H9 (cell line): Measurements from ENCODE around the gene TBC1D3B. TPM values are rescaled to one million over a fixed set of nuclear protein-coding genes. Genes with fewer than 3 reads are reported as not detected.
A peak's percentile ranks its signal among the peaks of the same experiment; 100 is the strongest.
"Not testable (repeated sequence)": the region's sequence is repeated elsewhere in the genome, so short reads cannot be mapped to it uniquely, and the experiment has no call there.

Source experiments
- DNase-seq: peaks from one replicate; pipeline ENCODE4 v3.0.0-alpha.2; 2017
- H2AFZ ChIP-seq: one replicate; pipeline ENCODE4 v1.6.1; 2013; ENCODE audit warnings: mild to moderate bottlenecking, low read length, control low read depth, moderate library complexity
- H2AK5ac ChIP-seq: 2 replicates; pipeline ENCODE4 v1.6.1; 2013; ENCODE audit warnings: low read length, control low read depth, mixed read lengths; ENCODE audit not compliant: insufficient read length
- H2BK120ac ChIP-seq: one replicate; pipeline ENCODE4 v1.6.1; 2013; ENCODE audit warnings: low read depth, mild to moderate bottlenecking, low read length, control low read depth, inconsistent platforms; ENCODE audit not compliant: poor library complexity, severe bottlenecking
- H2BK12ac ChIP-seq: 2 replicates; pipeline ENCODE4 v1.6.1; 2013; ENCODE audit warnings: low read length, control low read depth, mixed read lengths, low read depth; ENCODE audit not compliant: insufficient read length
- H2BK15ac ChIP-seq: 2 replicates; pipeline ENCODE4 v1.6.1; 2013; ENCODE audit warnings: low read depth, low read length, control low read depth
- H2BK20ac ChIP-seq: one replicate; pipeline ENCODE4 v1.6.1; 2013; ENCODE audit warnings: low read depth, mild to moderate bottlenecking, low read length, control low read depth, inconsistent platforms; ENCODE audit not compliant: poor library complexity, severe bottlenecking
- H2BK5ac ChIP-seq: 2 replicates; pipeline ENCODE4 v1.6.1; 2013; ENCODE audit warnings: low read length, control low read depth, mixed read lengths; ENCODE audit not compliant: insufficient read length
- H3K14ac ChIP-seq: 2 replicates; pipeline ENCODE4 v1.6.1; 2013; ENCODE audit warnings: low read length, control low read depth; ENCODE audit not compliant: insufficient read depth
- H3K18ac ChIP-seq: 2 replicates; pipeline ENCODE4 v1.6.1; 2013; ENCODE audit warnings: low read depth, mild to moderate bottlenecking, mixed read lengths, low read length, control low read depth; ENCODE audit not compliant: insufficient read length
- H3K23ac ChIP-seq: 2 replicates; pipeline ENCODE4 v1.6.1; 2013; ENCODE audit warnings: low read length, control low read depth, mixed read lengths, low read depth; ENCODE audit not compliant: insufficient read length
- H3K23me2 ChIP-seq: 2 replicates; pipeline ENCODE4 v1.6.1; 2013; ENCODE audit warnings: low read depth, mild to moderate bottlenecking, mixed read lengths, low read length, control low read depth; ENCODE audit not compliant: insufficient read length, poor library complexity, severe bottlenecking
- H3K27ac ChIP-seq: 2 replicates; pipeline ENCODE4 v1.5.1; 2013; ENCODE audit warnings: low read length, control low read depth, mixed read lengths, low read depth; ENCODE audit not compliant: insufficient read length
- H3K27me3 ChIP-seq: 2 replicates; pipeline ENCODE4 v1.6.1; 2013; ENCODE audit warnings: low read length, control low read depth, inconsistent platforms; ENCODE audit not compliant: insufficient read depth
- H3K4ac ChIP-seq: 2 replicates; pipeline ENCODE4 v1.6.1; 2013; ENCODE audit warnings: low read depth, mild to moderate bottlenecking, control low read depth, inconsistent platforms, low read length, moderate library complexity
- H3K4me1 ChIP-seq: 2 replicates; pipeline ENCODE4 v1.6.1; 2013; ENCODE audit warnings: low read length, control low read depth, inconsistent platforms; ENCODE audit not compliant: insufficient read depth
- H3K4me2 ChIP-seq: 2 replicates; pipeline ENCODE4 v1.6.1; 2013; ENCODE audit warnings: low read length, control low read depth, mixed read lengths; ENCODE audit not compliant: insufficient read length, insufficient read depth
- H3K56ac ChIP-seq: 2 replicates; pipeline ENCODE4 v1.6.1; 2013; ENCODE audit warnings: low read depth, mild to moderate bottlenecking, mixed read lengths, low read length, control low read depth; ENCODE audit not compliant: insufficient read length
- H3K79me1 ChIP-seq: 2 replicates; pipeline ENCODE4 v1.6.1; 2013; ENCODE audit warnings: low read depth, mild to moderate bottlenecking, moderate library complexity, low read length, control low read depth, inconsistent platforms; ENCODE audit not compliant: insufficient read depth, poor library complexity, severe bottlenecking
- H3K79me2 ChIP-seq: 2 replicates; pipeline ENCODE4 v1.6.1; 2013; ENCODE audit warnings: low read length, control low read depth, inconsistent platforms; ENCODE audit not compliant: insufficient read depth
- H3K9ac ChIP-seq: 2 replicates; pipeline ENCODE4 v1.6.1; 2013; ENCODE audit warnings: low read length, control low read depth, mixed read lengths; ENCODE audit not compliant: insufficient read length; ENCODE audit errors: extremely low read depth
- H3K9me3 ChIP-seq: one replicate; pipeline ENCODE4 v1.6.1; 2013; ENCODE audit warnings: low read depth, low read length, inconsistent platforms; ENCODE audit not compliant: control insufficient read depth
- H3T11ph ChIP-seq: one replicate; pipeline ENCODE4 v1.6.1; 2013; ENCODE audit warnings: mild to moderate bottlenecking, low read length, control low read depth, inconsistent platforms
- H4K20me1 ChIP-seq: one replicate; pipeline ENCODE4 v1.6.1; 2013; ENCODE audit not compliant: control insufficient read depth, insufficient read length, insufficient read depth
- H4K5ac ChIP-seq: 2 replicates; pipeline ENCODE4 v1.6.1; 2013; ENCODE audit warnings: low read depth, mild to moderate bottlenecking, mixed read lengths, low read length, control low read depth; ENCODE audit not compliant: insufficient read length
- H4K8ac ChIP-seq: replicated peaks from 2 replicates; pipeline ENCODE4 v1.6.1; 2013; ENCODE audit warnings: low read length, control low read depth, mixed read lengths, low read depth; ENCODE audit not compliant: insufficient read length
- H4K91ac ChIP-seq: 2 replicates; pipeline ENCODE4 v1.6.1; 2013; ENCODE audit warnings: low read depth, mild to moderate bottlenecking, moderate library complexity, mixed read lengths, low read length, control low read depth; ENCODE audit not compliant: insufficient read length
- H3K27ac Mint-ChIP-seq, 3 experiments: 2 replicates in 2 of 3; 3 replicates in 1 of 3; pipeline ENCODE4 v1.8.0; 2020 to 2021; ENCODE audit warnings: mixed read lengths in 3 of 3, mild to moderate bottlenecking in 1 of 3, moderate library complexity in 1 of 3
- H3K27me3 Mint-ChIP-seq: 2 replicates; pipeline ENCODE4 v1.8.0; 2021; ENCODE audit warnings: low read depth, mild to moderate bottlenecking, moderate library complexity, mixed read lengths
- H3K36me3 Mint-ChIP-seq, 3 experiments: 2 replicates in 2 of 3; 3 replicates in 1 of 3; pipeline ENCODE4 v1.8.0; 2020 to 2021; ENCODE audit warnings: low read depth in 3 of 3, mixed read lengths in 3 of 3; ENCODE audit not compliant: insufficient read depth in 1 of 3
- H3K4me1 Mint-ChIP-seq, 2 experiments: 2 replicates each; pipeline ENCODE4 v1.8.0; 2020; ENCODE audit warnings: mixed read lengths in 2 of 2
- H3K4me3 Mint-ChIP-seq, 2 experiments: 2 replicates in 1 of 2; 3 replicates in 1 of 2; pipeline ENCODE4 v1.8.0; 2020 to 2021; ENCODE audit warnings: mild to moderate bottlenecking in 2 of 2, mixed read lengths in 2 of 2, moderate library complexity in 1 of 2
- H3K9me3 Mint-ChIP-seq, 2 experiments: 2 replicates in 1 of 2; 3 replicates in 1 of 2; pipeline ENCODE4 v1.8.0; 2020; ENCODE audit warnings: mild to moderate bottlenecking in 2 of 2, mixed read lengths in 2 of 2, moderate library complexity in 1 of 2
- WGBS: extraction: QIAGEN DNeasy Blood & Tissue Kit; methylation state at CpG from one replicate; pipeline ENCODE4 v1.1.7; 2013; ENCODE audit warnings: missing lambda C conversion rate, low lambda C conversion rate, mixed read lengths; ENCODE audit not compliant: insufficient read length; ENCODE audit errors: extremely low coverage; 5-methylcytosine and 5-hydroxymethylcytosine counted together
- total RNA-seq: library from RNA; stranded (reverse); gene quantifications from 2 replicates; pipeline ENCODE4 v1.2.1, GENCODE V29; 2021

Gene TBC1D3B
- total RNA-seq, 1 experiment from 2014 or later, result 8.8 TPM

DNA sequence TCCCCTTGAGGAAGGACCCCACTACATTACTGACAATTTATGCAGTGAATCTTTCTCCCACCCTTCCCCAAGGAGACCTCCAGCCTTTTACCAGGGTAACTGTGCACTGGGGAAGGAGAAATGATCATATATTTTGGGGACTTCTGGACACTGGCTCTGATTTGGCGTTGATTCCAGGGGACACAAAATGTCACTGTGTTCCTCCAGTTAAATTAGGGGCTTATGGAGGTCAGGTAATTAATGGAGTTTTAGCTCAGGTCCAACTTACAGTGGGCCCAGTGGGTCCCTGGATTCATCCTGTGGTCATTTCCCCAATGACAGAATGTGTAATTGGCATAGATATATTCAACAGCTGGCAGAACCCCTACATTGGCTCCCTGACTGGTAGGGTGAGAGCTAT is 43.1 kb upstream of the TBC1D3B start:
- H2BK120ac ChIP-seq, H3K79me1 ChIP-seq, H3K27ac Mint-ChIP-seq, H2AFZ ChIP-seq, H3K9me3 ChIP-seq, H4K91ac ChIP-seq, H3K4me1 Mint-ChIP-seq, H4K5ac ChIP-seq, H3K4me3 Mint-ChIP-seq, H2BK5ac ChIP-seq, H3K4ac ChIP-seq, H4K8ac ChIP-seq, H3K4me1 ChIP-seq, H3K9ac ChIP-seq, H3K56ac ChIP-seq, H3K27me3 Mint-ChIP-seq, H3K23me2 ChIP-seq, H3K27ac ChIP-seq, H2BK15ac ChIP-seq, H3K27me3 ChIP-seq, H3K18ac ChIP-seq, H3K23ac ChIP-seq, H3K4me2 ChIP-seq, H3K36me3 Mint-ChIP-seq, H2AK5ac ChIP-seq, H3T11ph ChIP-seq, H4K20me1 ChIP-seq, H3K79me2 ChIP-seq, H3K14ac ChIP-seq, H2BK20ac ChIP-seq, H2BK12ac ChIP-seq: not testable (repeated sequence)
- peak; percentile 12 for DNase-seq
- WGBS, result no CpG with 5 or more reads among the region's 1 CpG
- peaks cover 17% of the 10 kb centered on the region in 2 experiments; a peak in 4 of 5 replicates for H3K9me3 Mint-ChIP-seq

DNA sequence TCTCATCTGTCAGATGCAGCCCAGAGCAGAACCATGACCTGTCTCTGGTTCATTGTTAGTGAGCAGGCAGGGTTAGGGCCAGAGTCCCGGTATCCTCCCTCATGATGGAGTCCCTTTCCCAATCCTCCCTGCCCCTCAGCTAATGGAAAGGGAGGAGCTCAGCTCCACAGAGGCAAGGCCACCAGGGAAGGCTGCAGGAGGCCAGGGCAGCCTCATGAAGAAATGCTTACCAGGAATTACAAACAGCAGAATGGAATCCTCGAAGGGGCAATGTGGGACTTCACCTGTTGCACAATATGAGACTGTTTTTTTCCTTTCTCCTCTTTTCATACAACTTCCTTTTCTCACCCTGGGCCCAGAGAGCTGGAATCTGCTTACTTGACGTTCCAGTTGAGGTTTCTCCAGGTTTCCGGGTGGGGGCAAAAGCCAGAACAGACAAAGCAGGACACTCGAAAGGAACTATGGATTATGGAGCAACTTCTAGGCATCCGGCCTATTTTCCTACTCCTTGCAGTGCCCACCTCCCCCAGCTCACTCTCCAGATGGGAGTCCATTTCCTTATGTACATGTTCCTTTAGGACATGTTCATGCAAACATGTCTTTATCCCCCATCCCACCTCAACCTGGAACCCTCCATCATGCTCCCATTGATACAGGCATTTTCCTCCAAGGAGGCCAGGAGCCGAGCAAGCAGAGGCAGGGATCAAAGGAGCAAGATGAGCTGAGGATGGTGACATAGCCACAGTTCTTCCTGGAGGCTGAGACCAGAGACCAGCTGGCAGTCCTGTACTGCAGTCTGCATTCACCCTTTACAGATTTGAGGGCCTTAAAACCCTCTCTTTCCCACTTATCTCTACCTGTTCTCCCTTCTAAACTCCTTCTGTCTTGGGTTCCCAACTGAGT is 39.2 kb upstream of the TBC1D3B start:
- DNase-seq, result peak; percentile 26
- H3K27ac ChIP-seq, H3K4me1 ChIP-seq, H3K4me1 Mint-ChIP-seq, H2AFZ ChIP-seq, H2AK5ac ChIP-seq, H3K23ac ChIP-seq, H4K20me1 ChIP-seq, H3K79me1 ChIP-seq, H3K4me2 ChIP-seq, H3K9ac ChIP-seq, H3K14ac ChIP-seq, H3K18ac ChIP-seq, H4K91ac ChIP-seq, H3K56ac ChIP-seq, H3T11ph ChIP-seq, H3K9me3 ChIP-seq, H3K79me2 ChIP-seq, H2BK20ac ChIP-seq, H3K4ac ChIP-seq, H3K27ac Mint-ChIP-seq, H3K23me2 ChIP-seq, H3K4me3 Mint-ChIP-seq, H4K5ac ChIP-seq, H3K36me3 Mint-ChIP-seq, H2BK12ac ChIP-seq, H3K27me3 Mint-ChIP-seq, H2BK15ac ChIP-seq, H3K27me3 ChIP-seq, H4K8ac ChIP-seq, H2BK120ac ChIP-seq, H2BK5ac ChIP-seq: not testable (repeated sequence)
- no CpG with 5 or more reads among the region's 7 CpGs for WGBS
- peaks cover 17% of the 10 kb centered on the region in 2 experiments; a peak in 4 of 5 replicates for H3K9me3 Mint-ChIP-seq
